Stimulated activated CD8-positive, alpha-beta memory T cell treated with anti-CD3 and anti-CD28 coated beads, Interleukin-12 subunit alpha, Interleukin-12 subunit beta, amount 100 ng/mL, for 24 hours (primary cell): ENCODE results near the gene ERN1.

Experiments used
- DNase-seq: peaks from one replicate; pipeline ENCODE4 v3.0.0-alpha.2; 2020; ENCODE audit errors: extremely low read depth

Gene ERN1

DNA sequence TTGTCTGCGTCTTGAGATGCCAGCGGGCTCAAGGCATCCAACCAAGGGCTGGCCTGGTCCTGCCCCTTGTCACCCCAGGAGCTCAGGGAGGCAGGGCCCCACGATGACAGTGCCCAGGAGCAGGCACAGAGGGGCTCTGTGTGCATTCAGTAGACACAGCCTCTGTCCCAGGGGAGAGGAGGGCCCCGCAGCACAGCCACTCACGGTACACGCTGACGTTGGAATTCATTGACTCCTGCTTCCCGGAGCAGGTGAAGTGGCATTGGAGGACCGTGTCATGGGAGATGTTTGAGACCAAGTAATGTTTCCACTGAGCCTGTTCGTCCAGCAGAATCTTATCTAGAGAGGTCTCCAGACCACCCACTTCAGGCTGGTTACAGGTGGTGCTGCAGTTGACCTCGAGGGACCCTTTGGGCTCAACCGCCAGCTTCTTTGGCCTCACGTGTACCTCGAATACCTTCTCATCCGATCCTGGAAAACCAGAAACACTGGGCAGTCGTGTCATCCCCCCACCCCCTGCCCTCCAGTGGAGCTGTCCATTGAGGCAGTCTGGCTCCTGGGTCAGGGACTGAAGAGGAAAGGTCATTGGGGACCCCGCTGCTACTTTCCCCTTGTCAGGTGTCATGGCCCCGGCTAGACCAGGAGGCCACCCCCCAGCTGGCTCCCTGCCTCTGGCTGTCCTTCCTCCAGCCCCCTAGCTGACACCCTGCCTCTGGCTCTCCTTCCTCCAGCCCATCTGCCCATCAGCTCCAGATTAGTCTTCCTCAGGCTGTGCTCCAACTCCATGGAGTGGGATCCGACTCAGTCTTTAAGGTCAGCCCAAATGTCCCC is 124.8 kb downstream of the ERN1 start:
- DNase-seq: no peak

DNA sequence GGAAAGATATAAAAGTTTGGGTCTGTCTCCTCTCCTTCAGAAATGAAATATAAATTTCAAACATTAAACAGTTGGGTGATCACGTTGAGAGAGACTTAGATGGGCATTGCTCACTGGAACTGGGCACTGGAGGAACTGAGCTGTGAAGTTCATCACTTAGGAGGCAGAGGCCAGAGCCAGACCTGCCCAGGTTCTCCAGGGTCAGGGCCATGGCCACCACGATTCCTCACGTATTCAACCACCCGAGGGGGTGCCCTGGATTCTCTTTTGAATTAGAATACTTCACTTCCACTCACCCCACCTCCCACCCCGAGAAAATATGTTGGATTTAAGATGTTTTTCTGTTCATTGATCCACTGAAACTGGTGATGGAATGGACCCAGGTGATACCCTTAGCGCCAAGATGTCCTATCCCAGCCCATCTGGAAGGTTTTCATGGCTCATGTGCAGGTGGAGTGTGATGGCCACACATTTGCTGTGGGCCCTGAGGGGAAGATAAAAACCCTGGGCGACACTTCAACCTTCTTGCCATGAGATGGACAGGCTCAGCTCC is 125.7 kb downstream of the ERN1 start:
- DNase-seq: no peak

DNA sequence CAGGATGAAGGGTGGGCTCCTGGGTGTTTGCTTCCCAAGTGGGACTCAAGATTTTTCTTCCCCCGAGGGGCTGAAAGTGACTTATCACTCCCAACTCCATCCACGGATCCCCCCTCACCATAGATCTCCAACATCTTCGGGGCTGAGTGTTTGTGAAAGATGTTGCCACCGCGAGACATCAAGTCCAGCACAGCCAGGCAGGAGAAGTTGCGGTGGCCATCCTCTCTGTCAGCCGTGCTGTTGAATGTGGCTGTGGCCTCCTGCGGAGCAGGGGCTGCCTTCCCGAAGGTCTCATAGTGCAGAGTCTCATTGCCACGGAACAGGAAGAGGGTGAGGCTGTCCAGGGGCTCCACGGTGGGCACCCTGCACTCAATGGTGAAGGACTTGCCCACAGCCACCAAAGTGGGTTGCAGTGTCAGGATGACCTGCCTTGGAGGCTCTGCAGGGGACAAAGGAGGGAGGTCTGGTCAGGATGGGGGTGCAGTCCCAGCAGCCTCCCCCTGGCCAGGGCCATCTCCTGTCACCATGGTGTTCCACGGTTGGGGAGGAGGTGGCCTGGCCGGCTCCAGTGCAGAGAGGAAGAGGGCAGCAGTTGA is 126.3 kb downstream of the ERN1 start:
- DNase-seq: no peak

DNA sequence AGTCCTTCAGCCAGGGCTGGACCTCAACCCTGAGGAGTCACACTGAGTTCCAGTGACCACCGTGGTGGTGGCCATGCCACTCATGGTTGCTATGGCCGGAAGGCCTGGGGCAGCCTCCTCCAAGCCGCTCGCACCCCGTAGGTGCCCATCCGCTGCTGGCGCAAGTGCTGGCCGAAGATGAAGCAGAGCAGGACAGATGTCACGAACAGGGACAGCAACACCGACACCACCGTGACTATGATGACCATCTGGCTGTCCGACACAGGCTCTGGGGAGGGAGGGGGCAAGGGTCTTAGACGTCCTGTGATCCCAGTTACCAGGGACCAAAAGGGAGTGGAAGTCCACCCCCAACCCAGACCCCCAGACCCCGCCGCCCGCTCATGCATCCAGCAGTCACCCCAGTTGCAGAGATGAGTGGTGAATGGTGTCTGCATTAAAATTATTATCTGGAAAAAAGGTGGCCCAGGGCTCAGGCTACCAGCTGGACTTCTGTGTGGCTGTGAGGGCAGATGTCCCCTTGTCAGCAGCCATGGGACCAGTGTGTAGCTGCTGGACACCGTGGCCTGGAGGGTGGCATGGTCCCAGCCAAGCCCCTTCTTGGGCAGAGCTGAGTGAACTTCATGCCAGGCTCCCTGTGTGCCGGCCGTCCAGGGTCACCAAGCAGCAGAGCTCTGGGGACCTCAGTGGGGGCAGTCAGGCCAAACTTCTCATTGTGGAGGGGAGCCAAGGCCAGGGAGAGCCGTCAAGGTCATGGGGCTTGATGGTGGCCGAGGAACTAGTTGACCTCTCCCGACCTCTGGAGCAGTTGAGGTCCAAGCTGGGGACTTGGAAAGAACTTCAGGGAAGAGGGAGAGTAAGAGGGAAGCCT is 127.1 kb downstream of the ERN1 start:
- no peak for DNase-seq

DNA sequence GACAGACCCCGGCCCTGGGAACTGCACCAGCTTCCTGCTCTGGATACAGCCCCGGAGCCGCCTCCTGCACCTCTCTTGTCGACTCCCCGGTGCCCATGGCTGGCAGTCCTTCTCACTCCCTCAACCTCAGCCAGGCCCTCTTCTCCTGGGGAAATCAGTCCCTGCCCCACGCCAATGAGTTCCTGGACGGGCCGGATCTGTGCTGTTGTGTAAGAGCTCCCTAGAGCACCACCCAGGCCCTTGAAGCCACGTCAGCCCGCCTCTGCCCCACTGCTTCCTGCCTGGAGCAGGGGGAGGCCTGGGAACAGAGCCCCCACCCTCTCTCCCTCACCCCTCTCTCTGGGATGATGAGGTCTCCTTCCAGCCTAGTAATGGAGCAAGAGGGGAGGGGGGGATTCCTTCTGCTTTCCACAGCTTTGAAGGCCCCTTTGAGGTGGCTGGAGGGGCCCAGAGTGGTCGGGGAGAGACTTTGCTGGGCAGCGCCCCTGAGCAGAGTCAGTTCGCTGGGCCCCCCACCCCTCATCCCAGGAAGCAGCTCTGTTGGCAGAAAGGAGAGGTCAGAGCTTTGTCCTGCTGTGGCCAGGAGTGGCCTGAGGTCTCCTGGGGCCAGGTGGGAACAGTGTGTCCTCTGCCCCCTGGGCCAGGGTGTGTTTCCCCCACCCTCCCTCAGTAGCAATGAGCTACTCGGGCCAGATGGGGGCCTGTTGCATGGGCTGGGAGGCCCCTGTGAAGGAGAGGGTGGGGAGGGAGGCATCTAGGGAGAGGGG is 128.0 kb downstream of the ERN1 start:
- no peak for DNase-seq

DNA sequence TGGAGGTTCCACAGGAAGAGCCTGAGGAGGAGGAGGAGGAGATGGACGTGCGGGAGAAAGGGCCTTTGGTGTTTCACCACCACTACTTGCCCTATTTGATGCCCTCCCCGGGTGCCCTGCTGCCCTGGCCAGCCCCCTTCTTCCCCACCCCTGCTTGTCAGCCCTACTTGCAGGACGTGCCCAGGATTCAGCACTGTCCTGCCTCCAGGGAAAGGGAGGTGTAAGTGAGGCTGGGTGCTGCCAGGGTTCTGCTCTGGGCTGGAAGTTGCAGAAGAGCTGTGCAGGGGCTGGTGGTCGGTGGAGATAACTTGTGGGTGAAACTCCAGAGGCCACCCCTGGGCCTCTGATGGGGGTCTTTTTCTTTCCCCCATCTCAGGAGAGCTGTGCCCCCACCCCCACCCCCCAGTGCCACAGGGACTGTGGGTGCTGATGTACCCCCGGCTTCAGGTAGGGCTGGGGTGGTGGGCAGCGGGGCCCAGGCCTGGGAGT is 128.8 kb downstream of the ERN1 start:
- DNase-seq: no peak

DNA sequence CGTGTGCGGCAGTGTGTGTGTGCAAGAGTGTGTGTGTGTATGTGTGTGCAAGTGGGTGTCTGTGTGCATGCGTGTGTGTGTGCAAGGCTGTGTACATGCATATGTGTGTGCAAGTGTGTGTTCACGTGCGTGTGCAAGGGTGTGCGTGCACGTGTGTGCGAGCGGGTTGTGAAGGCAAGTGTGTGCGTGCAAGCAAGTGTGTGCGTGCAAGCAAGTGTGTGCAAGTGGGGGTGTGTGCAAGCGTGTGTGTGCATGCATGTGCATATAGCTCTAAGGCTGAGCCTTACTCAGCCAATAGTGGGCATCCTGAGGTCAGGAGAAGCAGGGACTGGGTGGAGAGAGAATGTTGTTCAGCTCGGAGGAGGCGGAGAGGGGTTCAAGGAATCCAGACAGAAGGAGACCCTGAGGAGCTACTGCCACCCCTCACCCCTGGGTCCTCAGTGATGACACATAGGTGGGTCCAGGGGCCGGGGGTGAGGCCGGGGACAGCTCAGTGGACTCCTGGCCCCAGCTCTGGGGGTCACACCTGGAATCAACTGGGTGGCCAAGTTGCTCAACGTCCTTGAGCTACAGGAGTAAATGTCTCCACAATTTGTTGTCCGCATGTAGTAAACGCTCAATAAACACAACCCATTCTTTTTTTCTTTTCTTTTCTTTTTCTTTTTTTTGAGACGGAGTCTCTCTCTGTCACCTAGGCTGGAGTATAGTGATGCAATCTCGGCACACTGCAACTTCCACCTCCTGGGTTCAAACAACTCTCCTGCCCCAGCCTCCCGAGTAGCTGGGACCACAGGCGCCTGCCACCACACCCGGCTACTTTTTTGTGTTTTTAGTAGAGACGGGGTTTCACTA is 130.0 kb downstream of the ERN1 start:
- DNase-seq: no peak

DNA sequence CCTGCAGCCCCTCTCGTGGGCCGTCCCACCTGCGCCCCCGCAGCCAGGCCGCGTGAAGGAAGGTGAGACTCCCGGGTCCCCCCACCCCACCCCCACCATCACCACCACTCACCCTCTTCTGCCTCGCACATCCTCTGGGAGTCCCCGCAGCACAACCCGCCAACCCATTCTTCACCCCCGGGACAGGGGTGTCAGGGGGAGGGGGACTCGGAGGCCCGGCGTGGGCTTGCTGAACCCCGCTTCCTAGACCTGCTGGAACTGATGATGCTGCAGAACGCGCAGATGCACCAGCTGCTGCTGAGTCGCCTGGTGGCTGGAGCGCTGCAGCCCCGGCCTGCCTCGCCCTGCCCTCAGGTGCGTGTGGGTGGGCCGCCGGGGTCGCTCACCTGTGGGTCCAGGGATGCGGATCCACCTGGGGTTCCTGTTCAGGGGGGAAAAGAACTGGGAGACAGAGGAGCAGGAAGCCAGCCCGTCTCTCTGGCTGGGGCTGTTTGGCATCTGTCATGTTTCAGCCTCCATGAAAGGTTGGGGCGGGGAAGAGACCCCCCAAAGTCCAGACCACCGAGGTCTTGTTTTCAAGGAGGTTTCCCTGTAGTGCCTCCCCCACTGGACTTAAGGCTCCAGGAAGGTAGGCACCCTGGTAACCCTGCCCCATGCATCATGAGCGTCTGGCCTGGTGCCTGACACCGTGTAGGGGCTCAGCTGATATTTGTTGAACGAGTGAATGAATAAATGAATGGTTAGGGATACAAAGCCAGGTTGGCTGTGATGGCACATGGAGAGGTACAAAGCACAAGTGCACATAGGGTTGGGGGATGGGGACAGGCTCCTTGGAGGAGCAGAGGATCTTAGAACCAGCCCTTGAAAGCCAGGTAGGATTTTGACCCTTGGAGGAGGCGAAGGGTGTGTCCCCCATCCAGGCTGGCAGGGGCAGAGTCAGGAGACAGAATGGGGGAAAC is 130.9 kb downstream of the ERN1 start:
- DNase-seq: no peak

DNA sequence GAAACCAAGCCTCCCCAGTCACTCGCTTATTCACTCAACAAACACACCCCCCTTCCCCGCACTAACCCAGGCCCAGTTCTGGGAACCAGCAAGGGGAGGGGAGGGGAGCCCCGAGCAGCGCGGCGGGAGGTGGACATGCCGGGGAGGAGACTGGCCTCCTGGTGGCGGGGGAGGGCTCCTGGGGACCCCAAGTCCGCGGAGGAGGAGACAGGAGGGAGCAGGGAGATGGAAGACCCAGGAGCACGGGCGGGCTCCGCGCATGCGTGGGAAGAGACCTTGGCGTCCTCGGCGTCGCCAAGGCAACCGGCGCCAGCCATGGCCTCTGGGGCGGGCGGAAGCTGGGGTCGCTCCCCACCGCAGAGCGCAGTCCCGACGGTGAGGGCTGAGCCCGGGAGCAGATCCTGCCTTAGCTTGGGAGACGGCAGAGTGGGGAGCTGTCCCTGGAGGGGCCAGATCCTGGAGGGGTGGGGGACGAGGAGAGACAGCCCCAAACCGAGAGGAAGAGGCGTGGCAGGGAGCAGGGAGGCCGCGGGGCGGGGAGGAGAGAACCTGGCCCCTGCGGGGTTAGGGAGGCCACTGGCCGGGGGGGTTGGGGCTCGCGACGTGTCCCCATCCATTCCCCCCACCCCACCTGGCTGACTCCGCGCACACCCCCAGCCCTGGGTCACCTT is 131.8 kb downstream of the ERN1 start, which contains the start of gene PRR29:
Gene PRR29, plus strand, starts transcription at position 302 of the 671 bp plus-strand sequence. Its CDS starts 14 bp downstream, at position 316.
- DNase-seq: peak; percentile 44

DNA sequence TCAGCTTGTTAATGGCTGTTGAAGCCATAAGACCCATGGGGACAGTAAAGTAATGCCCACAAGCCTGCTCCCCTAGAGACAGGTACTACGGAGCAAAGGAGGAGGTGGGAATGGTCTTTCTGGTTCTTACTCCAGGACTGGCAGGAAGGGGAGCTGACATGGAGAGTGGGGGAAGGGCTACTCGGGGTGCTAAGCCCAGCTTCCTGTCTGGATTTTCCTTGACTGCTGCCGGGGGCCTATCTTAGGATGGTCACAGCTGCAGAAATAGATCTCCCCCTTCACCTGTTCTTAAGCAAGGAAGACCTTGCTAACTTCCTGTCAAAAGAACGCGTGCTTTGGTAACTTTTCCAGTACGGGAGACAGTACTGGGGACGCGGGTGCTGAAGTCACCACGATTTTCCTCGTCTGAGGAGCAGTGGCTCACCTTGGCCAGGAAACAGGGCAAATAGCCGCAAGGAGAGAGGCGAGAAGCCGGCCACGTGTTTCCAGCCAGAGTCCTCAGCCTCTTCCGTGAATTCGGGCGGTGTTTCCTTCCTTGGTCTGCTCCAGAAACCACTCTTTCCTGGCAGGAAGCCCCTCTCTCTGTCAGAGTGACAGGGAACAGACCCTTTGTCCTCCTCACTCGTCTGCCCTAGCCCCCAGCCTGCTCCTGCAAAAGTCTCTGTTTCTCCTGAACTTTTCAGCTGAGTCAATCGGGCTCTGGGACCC is 132.4 kb downstream of the ERN1 start:
- no peak for DNase-seq

DNA sequence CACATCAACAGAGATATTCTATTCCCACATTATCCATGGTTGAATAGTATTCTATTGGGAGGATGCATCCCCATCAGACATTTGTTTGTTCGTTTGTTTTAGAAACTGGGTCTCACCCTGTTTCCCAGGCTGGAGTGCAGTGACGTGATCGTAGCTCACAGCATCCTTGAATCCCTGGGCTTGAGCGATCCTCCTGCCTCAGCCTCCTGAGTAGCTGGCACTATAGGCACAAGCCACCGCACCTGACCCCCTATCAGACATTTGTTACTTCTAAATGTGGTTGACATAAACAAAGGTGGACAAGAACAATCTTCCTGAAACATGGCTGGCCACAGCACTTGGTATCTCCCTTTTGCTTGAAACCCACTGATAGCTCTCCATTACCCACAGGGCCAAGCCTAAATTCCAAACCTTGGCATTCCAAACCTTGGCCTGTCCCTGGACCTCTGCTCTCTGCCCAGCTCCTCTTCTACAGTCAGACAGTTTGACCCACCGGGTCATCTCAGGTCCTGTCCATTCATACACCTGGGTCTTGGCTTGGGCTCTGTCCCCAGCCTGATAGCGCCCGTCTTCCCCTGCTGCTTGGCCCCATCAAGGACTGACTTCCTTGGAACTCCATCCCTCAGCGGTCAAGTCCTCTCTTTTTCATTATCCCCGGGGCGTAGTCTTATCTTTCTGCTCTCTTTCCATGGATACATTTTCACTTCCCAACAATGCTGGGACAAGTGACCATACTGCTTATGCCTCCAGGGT is 133.3 kb downstream of the ERN1 start:
- no peak for DNase-seq

DNA sequence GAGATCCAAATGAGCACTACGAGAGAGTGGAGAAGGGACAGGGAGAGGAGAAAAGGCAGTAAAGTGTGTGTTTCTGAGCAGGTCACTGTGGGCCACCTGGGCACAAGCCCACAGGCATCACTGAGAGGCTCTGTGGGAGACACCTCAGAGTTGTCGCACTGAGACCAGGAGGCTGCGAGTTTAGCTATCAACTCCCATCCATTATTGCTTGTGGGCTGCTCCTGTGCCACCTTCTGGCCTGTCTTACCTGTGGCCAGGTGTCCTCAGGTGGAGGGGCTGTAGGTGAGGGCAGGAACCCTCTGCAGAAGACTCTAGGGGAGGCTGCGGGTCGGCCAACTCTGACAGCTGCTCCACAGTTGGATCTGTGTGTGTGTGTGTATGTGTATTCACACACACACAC is 134.3 kb downstream of the ERN1 start:
- DNase-seq: no peak

DNA sequence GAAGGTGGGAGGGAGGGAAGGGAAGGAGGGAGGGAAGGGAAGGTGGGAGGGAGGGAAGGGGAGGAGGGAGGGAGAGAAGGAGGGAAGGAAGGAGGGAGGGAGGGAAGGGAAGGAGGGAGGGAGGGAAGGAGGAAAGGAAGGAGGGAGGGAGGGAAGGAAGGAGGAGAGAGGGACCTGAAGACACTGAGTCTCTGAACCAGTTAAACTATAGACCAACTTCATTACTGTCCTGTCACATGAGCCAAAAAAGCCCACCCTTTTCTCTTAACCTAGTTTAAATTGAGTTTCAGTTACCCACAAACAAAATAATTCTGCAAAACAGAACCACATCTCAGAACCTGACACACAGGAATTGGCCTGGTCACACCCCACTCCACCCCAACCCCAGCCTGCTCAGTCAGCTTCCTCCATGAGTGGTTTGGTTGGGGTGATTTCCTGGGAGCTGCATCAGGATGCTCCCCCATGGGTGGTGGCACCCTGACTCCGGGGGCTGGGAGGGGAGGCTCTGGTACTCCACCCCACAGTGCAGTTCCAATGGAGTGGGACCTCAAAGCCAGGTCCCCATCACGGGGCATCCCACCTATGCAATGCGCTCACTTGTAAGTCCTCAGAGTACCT is 136.5 kb downstream of the ERN1 start:
- DNase-seq: no peak

DNA sequence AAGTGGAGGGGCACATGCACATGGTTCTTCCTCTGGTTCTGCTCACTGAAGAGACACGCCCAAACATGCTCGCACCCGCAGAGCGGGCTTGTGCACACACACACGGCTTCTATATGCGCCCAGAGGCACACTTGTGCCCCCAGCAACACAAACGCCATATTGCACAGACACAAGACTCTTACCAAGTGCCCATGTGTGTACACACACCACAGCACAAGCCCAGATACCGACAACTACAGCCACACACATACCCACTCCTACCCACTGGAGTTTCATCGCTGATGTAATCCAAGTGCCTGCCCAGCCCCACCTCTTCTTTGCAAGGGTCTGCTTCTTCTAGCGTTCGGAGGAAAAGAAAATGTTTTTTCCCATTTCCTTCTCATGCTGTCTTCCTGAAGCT is 138.3 kb downstream of the ERN1 start:
- DNase-seq: no peak

DNA sequence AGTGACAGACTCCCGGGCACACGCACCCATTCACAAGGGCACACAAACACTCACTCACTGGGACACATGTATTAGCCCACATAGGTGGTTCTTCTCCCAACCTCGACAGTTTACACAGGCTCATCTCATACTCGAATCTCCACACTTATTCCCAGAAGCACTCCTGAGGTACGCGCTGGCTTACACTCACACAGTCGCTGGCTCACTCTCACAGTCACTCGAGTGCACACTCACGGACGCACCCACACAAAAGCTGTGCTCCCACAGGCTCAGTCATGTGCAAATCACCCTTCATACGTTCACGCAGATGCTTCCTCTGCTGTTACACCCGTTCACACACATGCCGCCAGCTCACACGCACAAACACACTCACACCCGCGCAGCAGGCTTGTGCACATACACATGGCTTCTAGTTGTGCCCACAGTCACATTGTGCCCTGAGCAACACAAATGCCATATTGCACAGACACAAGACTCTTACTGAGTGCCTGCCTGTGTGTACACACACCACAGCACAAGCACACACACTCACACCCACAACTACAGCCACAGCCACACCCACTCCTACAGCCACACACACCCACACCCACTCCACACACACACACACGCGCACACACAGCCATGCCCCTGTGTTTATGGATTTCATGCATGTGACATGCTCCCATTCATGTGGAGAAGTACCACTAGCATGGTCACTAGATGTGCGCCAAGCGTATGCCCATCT is 140.2 kb downstream of the ERN1 start:
- no peak for DNase-seq
